OCI-LY7 (cell line): ENCODE results near the gene ANKRD36.
"Not testable (repeated sequence)": the region's sequence is repeated elsewhere in the genome, so short reads cannot be mapped to it uniquely, and the experiment has no call there.

Experiments
- EZH2phosphoT487 ChIP-seq: fragments of 200-600 bp; sonication (generic); IDR thresholded peaks from 2 replicates; pipeline ENCODE4 v1.6.1; 2018; ENCODE audit warnings: low read depth, borderline replicate concordance, mild to moderate bottlenecking, mixed run types, antibody characterized with exemption, low read length, moderate library complexity, mixed read lengths
- TF ChIP-seq, protein P1 (sequence below): fragments of 200-600 bp; sonication (generic); conservative IDR thresholded peaks from 2 replicates; pipeline ENCODE4 v1.5.1; 2014; ENCODE audit warnings: mild to moderate bottlenecking, antibody characterized with exemption, low read length, moderate library complexity, mixed read lengths

DNA sequence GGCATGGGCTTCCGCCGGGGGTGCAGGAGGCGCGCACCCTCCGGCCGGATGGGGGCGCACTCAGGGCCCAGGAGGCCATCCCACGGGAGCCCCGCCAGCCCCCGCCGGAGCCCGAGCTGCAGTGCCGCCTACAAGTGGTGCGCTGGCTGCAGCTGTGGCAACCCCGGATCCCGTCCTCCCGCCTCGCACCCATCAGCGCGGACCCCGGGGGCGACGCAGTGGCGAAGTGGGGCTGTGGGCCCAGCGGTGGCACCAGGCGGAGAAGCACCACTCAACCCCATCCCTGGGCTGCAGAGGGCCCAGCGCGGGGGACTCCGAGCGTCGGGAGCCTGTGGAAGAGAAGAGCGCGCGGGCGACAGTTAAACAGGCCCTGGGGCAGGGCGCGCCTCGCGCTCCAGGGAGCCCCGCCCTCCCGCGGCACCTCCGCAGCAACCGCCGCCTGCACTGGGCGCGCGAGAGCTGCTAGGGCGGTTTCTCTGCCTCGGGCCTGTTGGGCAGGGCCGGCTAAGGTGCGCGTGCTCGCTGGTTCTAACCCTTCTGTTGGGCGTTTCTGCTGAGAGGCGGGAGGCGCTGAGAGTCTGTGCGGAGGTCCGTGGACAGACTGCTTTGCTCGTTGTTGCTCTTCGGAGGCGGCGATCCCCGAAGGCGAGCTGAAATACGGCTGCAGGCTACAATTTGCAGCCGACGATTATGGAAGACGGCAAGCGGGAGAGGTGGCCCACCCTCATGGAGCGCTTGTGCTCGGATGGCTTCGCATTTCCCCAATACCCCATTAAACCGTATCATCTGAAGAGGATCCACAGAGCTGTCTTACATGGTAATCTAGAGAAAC is at the start of gene ANKRD36:
- TF ChIP-seq, protein P1, sequence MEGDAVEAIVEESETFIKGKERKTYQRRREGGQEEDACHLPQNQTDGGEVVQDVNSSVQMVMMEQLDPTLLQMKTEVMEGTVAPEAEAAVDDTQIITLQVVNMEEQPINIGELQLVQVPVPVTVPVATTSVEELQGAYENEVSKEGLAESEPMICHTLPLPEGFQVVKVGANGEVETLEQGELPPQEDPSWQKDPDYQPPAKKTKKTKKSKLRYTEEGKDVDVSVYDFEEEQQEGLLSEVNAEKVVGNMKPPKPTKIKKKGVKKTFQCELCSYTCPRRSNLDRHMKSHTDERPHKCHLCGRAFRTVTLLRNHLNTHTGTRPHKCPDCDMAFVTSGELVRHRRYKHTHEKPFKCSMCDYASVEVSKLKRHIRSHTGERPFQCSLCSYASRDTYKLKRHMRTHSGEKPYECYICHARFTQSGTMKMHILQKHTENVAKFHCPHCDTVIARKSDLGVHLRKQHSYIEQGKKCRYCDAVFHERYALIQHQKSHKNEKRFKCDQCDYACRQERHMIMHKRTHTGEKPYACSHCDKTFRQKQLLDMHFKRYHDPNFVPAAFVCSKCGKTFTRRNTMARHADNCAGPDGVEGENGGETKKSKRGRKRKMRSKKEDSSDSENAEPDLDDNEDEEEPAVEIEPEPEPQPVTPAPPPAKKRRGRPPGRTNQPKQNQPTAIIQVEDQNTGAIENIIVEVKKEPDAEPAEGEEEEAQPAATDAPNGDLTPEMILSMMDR, result not testable (repeated sequence)
- TF ChIP-seq EZH2phosphoT487, result not testable (repeated sequence)
